GM21526 (cell line): Measurements from ENCODE around the gene DIS3L2.
"Not testable (repeated sequence)": the region's sequence is repeated elsewhere in the genome, so short reads cannot be mapped to it uniquely, and the experiment has no call there.

ENCODE experiments used
- ATAC-seq: cut with Tn5 transposase; IDR thresholded peaks from one replicate; pipeline ENCODE4 v1.9.1; 2021; ENCODE audit warnings: moderate library complexity; ENCODE audit not compliant: unreplicated experiment, low FRiP score

The DIS3L2 gene

GRCh38 chr2:232354069-232354468 lies 392.6 kb downstream of the DIS3L2 start:
- no peak for ATAC-seq

DNA sequence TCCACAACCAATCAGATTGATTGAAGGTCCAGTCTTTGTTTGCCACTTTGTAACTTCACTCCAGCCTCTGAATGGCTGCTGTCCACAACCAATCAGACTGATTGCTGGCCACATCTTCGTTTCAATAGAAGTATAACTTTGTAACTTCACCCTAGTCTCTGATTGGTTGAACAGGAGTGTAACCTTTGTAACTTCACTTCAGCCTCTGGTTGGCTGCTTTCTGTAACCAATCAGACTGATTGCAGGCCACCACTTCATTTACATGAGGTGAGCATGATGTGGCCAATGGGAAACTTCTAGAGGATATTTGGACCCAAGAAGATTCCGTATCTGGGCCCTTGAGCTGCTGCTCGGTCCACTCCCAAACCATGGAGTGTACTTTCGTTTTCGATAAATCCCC lies 400.1 kb downstream of the DIS3L2 start:
- no peak for ATAC-seq

- ATAC-seq, result no peak
Measured at GRCh38 chr2:232362174-232362900, 400.8 kb downstream of the DIS3L2 start.

GRCh38 chr2:232363064-232363783 lies 401.7 kb downstream of the DIS3L2 start:
- ATAC-seq, result not testable (repeated sequence)

DNA sequence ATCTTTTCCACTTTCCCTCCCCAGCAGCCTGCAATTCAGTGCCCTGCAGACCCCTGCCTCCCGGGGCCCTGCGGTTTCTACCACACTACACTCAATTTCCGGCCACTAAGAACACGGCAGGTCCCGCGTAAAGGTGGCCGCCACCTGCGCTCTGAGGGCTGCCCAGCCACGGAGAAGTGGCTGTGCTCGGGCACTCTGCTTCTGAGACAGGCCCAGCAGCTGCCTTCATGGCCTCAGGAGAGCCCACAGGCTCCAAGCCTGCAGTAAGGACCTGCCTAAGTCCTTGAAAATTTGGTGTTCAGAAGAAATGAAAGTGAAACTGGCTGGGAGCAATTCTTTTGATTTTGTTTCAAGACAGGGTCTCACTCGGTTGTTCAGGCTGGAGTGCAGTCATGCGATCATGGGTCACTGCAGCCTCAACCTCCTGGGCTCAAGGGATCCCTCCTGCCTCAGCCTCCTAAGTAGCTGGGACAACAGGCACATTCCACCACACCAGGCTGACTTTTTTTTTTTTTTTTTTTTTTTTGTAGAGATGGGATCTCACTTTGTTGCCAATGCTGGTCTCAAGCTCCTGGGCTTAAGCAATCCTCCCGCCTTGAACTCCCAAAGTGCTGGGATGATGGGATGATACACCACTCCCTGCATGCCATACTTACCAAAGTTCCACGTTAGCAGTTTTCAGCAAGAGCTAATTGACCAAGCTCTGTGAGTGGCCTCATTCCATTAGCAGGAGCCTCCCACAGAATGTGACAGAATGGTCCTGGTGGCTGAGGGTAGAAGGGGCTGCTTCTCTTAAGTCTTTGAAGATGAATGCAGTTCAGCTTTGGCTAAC lies 402.5 kb downstream of the DIS3L2 start:
- no peak for ATAC-seq

- not testable (repeated sequence) for ATAC-seq
Measured at GRCh38 chr2:232364806-232365594, 403.5 kb downstream of the DIS3L2 start.

- no peak for ATAC-seq
Measured at GRCh38 chr2:232365621-232366321, 404.3 kb downstream of the DIS3L2 start.

- ATAC-seq, result not testable (repeated sequence)
Measured at GRCh38 chr2:232366461-232366860, 404.9 kb downstream of the DIS3L2 start.

GRCh38 chr2:232367016-232367415 lies 405.5 kb downstream of the DIS3L2 start:
- no peak for ATAC-seq

- ATAC-seq, result no peak
Measured at GRCh38 chr2:232367591-232368233, 406.2 kb downstream of the DIS3L2 start.

- ATAC-seq, result no peak
Measured at GRCh38 chr2:232368311-232368731, 406.8 kb downstream of the DIS3L2 start.

- ATAC-seq, result no peak
Measured at GRCh38 chr2:232369126-232369951, 407.8 kb downstream of the DIS3L2 start.

DNA sequence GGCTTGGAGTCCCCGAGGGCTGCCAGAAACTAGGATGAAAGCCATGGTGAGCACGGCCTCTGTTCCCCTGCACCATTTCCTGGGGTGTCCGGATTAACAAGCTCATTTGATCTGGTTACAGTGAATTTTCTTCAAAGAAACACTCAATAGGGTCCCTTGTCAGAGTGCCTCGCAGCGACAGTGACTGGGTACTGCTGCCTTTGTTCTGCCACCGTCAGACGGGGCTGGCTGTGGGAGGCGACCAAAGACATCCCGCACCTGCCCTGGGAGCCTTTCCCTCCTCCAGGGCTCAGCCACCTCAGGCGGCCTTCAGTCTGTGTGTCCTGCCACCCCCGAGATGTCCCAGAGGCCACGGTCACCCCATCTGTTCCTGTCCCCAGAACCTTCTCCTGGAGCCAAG lies 408.5 kb downstream of the DIS3L2 start:
- not testable (repeated sequence) for ATAC-seq

GRCh38 chr2:232372231-232373208 lies 411.0 kb downstream of the DIS3L2 start:
- ATAC-seq, result no peak

DNA sequence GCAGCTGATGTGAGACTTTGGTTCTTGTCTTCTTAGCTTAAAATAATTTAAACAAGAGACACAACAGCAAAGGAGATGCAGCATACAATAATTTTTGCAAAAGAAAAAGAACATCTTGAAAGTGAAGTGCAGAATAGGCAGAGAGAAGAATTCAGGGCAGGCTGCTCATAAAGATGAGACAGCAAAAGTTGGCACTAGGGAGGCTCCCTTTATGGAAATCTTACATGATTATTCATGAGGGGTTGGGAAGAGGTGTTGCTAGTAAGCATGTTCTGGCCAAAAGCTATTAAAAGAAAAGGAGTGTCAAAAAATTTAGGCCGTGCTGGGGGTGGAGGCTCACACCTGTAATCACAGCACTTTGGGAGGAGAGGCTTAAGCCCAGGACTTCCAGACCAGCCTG lies 412.8 kb downstream of the DIS3L2 start:
- ATAC-seq, result no peak

DNA sequence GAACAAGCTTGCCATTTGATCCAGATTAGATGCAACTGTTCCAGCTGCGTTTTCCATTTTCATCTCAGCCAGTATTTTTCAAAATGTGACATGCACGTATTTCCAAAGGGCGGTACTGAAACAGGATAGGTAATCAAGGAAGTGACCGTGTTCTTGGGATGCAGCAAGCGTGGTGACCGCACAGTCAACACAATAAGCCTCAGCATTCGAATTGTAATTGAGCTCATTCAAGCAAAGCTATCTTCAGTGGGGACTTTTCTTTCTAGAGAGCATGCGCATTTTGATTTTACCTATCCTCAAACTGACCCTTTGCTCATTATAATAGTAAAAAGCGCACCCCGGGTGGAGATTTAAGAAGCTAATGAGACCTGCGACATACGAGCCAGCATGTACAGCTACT lies 413.7 kb downstream of the DIS3L2 start:
- ATAC-seq, result no peak

DNA sequence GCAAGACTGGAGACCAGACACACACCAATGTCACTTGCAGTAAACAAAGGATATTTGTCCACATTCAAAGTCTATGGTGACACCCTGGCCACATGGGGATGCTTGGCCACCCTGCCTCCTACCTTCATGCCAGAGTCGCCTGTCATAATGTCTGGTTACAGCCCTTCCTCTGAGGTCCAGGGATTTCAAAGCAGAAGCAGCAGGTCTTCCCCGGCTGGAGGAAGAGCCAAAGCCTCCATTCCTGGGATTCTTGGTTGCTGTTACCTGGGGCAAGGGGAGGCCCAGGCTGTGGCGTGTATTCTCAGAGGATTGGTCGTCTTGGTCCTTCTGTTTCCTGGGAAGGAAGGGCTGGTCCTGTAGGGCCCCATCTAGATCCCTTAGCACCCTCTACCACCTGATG lies 414.7 kb downstream of the DIS3L2 start:
- no peak for ATAC-seq
